HepG2 (cell line): ENCODE data around the gene MTMR1. TPM values are rescaled to one million over a fixed set of nuclear protein-coding genes. Genes with fewer than 3 reads are reported as not detected.

Source experiments
- ATAC-seq: fragments of 200-7000 bp; cut with Tn5 transposase; 3 replicates; pipeline ENCODE4 v1.9.1; 2020; ENCODE audit warnings: mild to moderate bottlenecking, moderate library complexity
- BruUV-seq: library from RNA; stranded (reverse); fragments of 400-500 nt; replicated peaks from 2 replicates; lab custom pipeline; 2021; lab: Mats Ljungman, UMichigan
- CTCF ChIA-PET: fragments of 300-600 bp; formaldehyde crosslinking; extraction: SDS; loops from one replicate; lab custom pipeline; 2021; ENCODE audit warnings: low total read pairs, inconsistent platforms, low intra/inter-chr PET ratio; lab: Yijun Ruan, JAX
- POLR2A ChIA-PET: fragments of 350-600 bp; sonication (Branson Sonifier 250); formaldehyde crosslinking; loops from one replicate; lab custom pipeline; 2020; ENCODE audit warnings: antibody characterized with exemption, inconsistent platforms; lab: Yijun Ruan, JAX
- DNase-seq: peaks from one replicate; pipeline ENCODE4 v3.0.0-alpha.2; 2015; ENCODE audit warnings: low spot score
- FAIRE-seq: peaks from 3 replicates; lab custom pipeline; 2011; peaks lifted over from hg19 to GRCh38; lab: Jason Lieb, UNC
- H2AFZ ChIP-seq: one replicate; pipeline ENCODE4 v1.6.1; 2011; ENCODE audit warnings: low read length, inconsistent platforms
- H3K27ac ChIP-seq: fragments of 300-600 bp; 3 replicates; pipeline ENCODE4 v1.8.0; 2011; ENCODE audit warnings: mixed run types, mild to moderate bottlenecking, mixed read lengths, low read length, inconsistent platforms; ENCODE audit not compliant: insufficient read depth; ENCODE audit errors: extremely low read length
- H3K27me3 ChIP-seq, 2 experiments: fragments of 200-600 bp in 1 of 2; 2 replicates in 1 of 2; 3 replicates in 1 of 2; pipeline versions ENCODE4 v1.6.0 to v1.8.0; 2011; ENCODE audit warnings: low read length in 2 of 2, mild to moderate bottlenecking in 2 of 2, moderate library complexity in 2 of 2, inconsistent platforms in 1 of 2; ENCODE audit not compliant: insufficient read depth in 2 of 2, control insufficient read depth in 1 of 2
- H3K36me3 ChIP-seq, 2 experiments: fragments of 200-600 bp in 1 of 2; replicated peaks in 1 of 2; 2 replicates in 1 of 2; 3 replicates in 1 of 2; pipeline versions ENCODE4 v1.5.1 to v1.8.0; 2011; ENCODE audit warnings: low read length in 2 of 2, inconsistent platforms in 1 of 2; ENCODE audit not compliant: insufficient read depth in 2 of 2, control insufficient read depth in 1 of 2
- H3K4me1 ChIP-seq: 2 replicates; pipeline ENCODE4 v1.5.1; 2012; ENCODE audit warnings: low read length, inconsistent platforms; ENCODE audit not compliant: insufficient read depth
- H3K4me2 ChIP-seq: 2 replicates; pipeline ENCODE4 v1.6.0; 2011; ENCODE audit warnings: low read depth, low read length, inconsistent platforms
- H3K4me3 ChIP-seq, 3 experiments: fragments of 200-600 bp in 1 of 3; sonication (generic), shearing (Covaris generic) in 1 of 3; replicated peaks in 1 of 3; 2 replicates each; pipeline ENCODE4 v1.5.1; 2011 to 2016; ENCODE audit warnings: low read length in 3 of 3, inconsistent platforms in 2 of 3, low read depth in 2 of 3, mild to moderate bottlenecking in 2 of 3, control low read depth in 1 of 3, mixed read lengths in 1 of 3; ENCODE audit not compliant: insufficient read depth in 1 of 3
- H3K79me2 ChIP-seq: one replicate; pipeline ENCODE4 v1.6.1; 2011; ENCODE audit warnings: low read length, inconsistent platforms; ENCODE audit not compliant: insufficient read depth
- H3K9ac ChIP-seq: 2 replicates; pipeline ENCODE4 v1.6.0; 2011; ENCODE audit warnings: mild to moderate bottlenecking, low read depth, low read length, inconsistent platforms; ENCODE audit not compliant: insufficient read depth
- H3K9me3 ChIP-seq: 2 replicates; pipeline ENCODE4 v1.5.1; 2012; ENCODE audit warnings: mild to moderate bottlenecking, low read length
- H4K20me1 ChIP-seq: 2 replicates; pipeline ENCODE4 v1.6.0; 2011; ENCODE audit warnings: inconsistent platforms, mild to moderate bottlenecking, low read length, moderate library complexity; ENCODE audit not compliant: insufficient read depth
- BRD4 ChIP-seq: sonication (generic); formaldehyde crosslinking; IDR thresholded peaks from 2 replicates; pipeline ENCODE4 v1.4.0; 2020; ENCODE audit warnings: missing genetic modification reagents
- GFI1 ChIP-seq: sonication (generic); formaldehyde crosslinking; IDR thresholded peaks from 2 replicates; pipeline ENCODE4 v1.5.0; 2020; ENCODE audit warnings: missing genetic modification reagents, mild to moderate bottlenecking, borderline replicate concordance
- IKZF1 ChIP-seq: fragments of 450-650 bp; IDR thresholded peaks from 2 replicates; pipeline ENCODE4 v1.7.1; 2016
- JUNB ChIP-seq: sonication (generic); formaldehyde crosslinking; IDR thresholded peaks from 2 replicates; pipeline ENCODE4 v1.8.0; 2022; ENCODE audit warnings: missing genetic modification reagents, mild to moderate bottlenecking, borderline replicate concordance
- LCORL ChIP-seq, 2 experiments: fragments of 450-650 bp in 1 of 2; sonication (generic) in 1 of 2; formaldehyde crosslinking in 1 of 2; IDR thresholded peaks; 2 replicates each; pipeline versions ENCODE4 v1.5.0 to v1.6.1; 2017 to 2020; ENCODE audit warnings: antibody characterized with exemption in 1 of 2, missing genetic modification reagents in 1 of 2
- PAWR ChIP-seq: sonication (generic); formaldehyde crosslinking; IDR thresholded peaks from 2 replicates; pipeline ENCODE4 v1.4.0; 2020; ENCODE audit warnings: missing genetic modification reagents, mild to moderate bottlenecking, borderline replicate concordance
- RFX5 ChIP-seq: IDR thresholded peaks from 2 replicates; pipeline ENCODE4 v1.6.1; 2011; ENCODE audit warnings: low read depth, low read length, improper control_type of control experiment
- ZKSCAN8 ChIP-seq: IDR thresholded peaks from 2 replicates; pipeline ENCODE4 v1.6.1; 2016; ENCODE audit warnings: borderline replicate concordance, missing genetic modification reagents, missing compliant biosample characterization
- ZNF564 ChIP-seq: sonication (generic); formaldehyde crosslinking; IDR thresholded peaks from 2 replicates; pipeline ENCODE4 v1.8.1; 2023; ENCODE audit warnings: mild to moderate bottlenecking, missing genetic modification reagents
- ZNF709 ChIP-seq: sonication (generic); formaldehyde crosslinking; IDR thresholded peaks from 2 replicates; pipeline ENCODE4 v1.5.0; 2020; ENCODE audit warnings: mild to moderate bottlenecking, missing genetic modification reagents
- ZNF777 ChIP-seq: sonication (generic); formaldehyde crosslinking; IDR thresholded peaks from 2 replicates; pipeline ENCODE4 v1.4.0; 2020; ENCODE audit warnings: missing genetic modification reagents
- WGBS: methylation state at CpG from one replicate; pipeline ENCODE4 v1.1.6; 2017; ENCODE audit warnings: low lambda C conversion rate; 5-methylcytosine and 5-hydroxymethylcytosine counted together
- in situ Hi-C: cut with HindIII; loops from 2 replicates; pipeline ENCODE4 v1.10.0; 2017; ENCODE audit warnings: low pct_unique_long_range_greater_than_20kb; ENCODE audit not compliant: extremely low pct_ligation_motif_present
- intact Hi-C: fragments of 100-400 bp; cut with micrococcal nuclease; formaldehyde crosslinking; loops from one replicate; pipeline ENCODE4 v1.10.0; 2022; ENCODE audit not compliant: unreplicated experiment
- polyA plus RNA-seq, 8 experiments: library from polyadenylated mRNA; depleted of rRNA in 3 of 8; stranded (reverse) in 7 of 8; unstranded in 1 of 8; fragments of >200 nt; fragmentation: Illumina TruSeq in 4 of 8; extraction: Trizol in 4 of 8; gene quantifications; 2 replicates each; pipeline versions ENCODE4 v1.2.1 to v1.2.3, GENCODE V29; 2011 to 2016; ENCODE audit warnings: low read depth in 4 of 8, missing spikeins in 1 of 8, mixed read lengths in 1 of 8; ENCODE audit not compliant: insufficient read depth in 1 of 8
- total RNA-seq, 5 experiments: library from RNA; depleted of rRNA; stranded (reverse); fragments of >200 nt; fragmentation: Illumina TruSeq; extraction: Trizol; gene quantifications; 2 replicates each; pipeline ENCODE4 v1.2.3, GENCODE V29; 2016; ENCODE audit warnings: low read depth in 1 of 5
- TF ChIP-seq, protein P1 (sequence below): sonication (generic); formaldehyde crosslinking; IDR thresholded peaks from 2 replicates; pipeline ENCODE4 v1.4.0; 2020; ENCODE audit warnings: mild to moderate bottlenecking, missing genetic modification reagents
- TF ChIP-seq, protein P2 (sequence below): IDR thresholded peaks from 2 replicates; pipeline ENCODE4 v1.6.1; 2016; ENCODE audit warnings: low read depth, missing genetic modification reagents, missing compliant biosample characterization

Gene MTMR1
- total and polyA plus RNA-seq, 2 of the 13 experiments (the other 11 are each of a cell fraction or from before 2014, with no cell fraction given) = 8.9 to 11.1 TPM

DNA sequence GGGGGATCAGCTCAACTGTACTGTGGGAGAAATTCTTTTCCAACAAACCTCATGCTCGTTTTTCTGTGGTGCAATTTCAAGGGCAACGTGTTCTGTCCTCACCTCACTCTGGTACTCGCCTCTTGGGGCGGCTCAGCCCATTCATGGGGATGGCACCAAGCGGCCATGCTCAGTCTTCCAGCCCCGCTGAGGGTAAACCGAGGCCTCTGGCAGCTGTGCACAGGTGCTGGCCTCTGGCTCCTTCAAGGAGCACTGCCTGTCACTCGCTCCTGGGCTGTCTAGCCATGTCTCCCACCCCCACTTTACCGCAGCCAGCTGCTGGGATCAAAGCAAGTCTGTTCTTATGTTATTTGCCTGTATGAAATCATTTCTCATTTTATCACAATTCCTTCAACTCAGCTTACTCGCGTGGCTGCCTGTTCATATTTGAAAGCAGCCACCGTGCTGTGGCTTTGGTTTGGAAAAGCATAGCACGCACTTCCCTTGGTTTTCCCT lies 70.2 kb downstream of the MTMR1 start:
- ATAC-seq = no peak
- WGBS = 97% methylated on average over 12 of the region's 13 CpGs
- POLR2A ChIA-PET = no interaction called here
- no peaks in the 10 kb centered on the region; a peak in 1 of 5 replicates for H3K36me3 ChIP-seq
- in situ Hi-C loops = no loop called here
- FAIRE-seq = no peak
- no peak overlapping the region for H3K27ac ChIP-seq
- no peak for DNase-seq
- intact Hi-C loops = no loop called here
- CTCF ChIA-PET = no interaction called here
- H3K79me2 ChIP-seq = no peaks in the 10 kb centered on the region
- H3K9ac ChIP-seq = no peak overlapping the region
- no peak overlapping the region for H3K4me2 ChIP-seq
- H4K20me1 ChIP-seq = no peaks in the 10 kb centered on the region
- H3K9me3 ChIP-seq = no peaks in the 10 kb centered on the region
- no peak overlapping the region for H2AFZ ChIP-seq
- TF ChIP-seq ZNF709 (CRISPR knock-in tag) (no peak), JUNB (CRISPR knock-in tag) (no peak)
- H3K4me1 ChIP-seq = no peaks in the 10 kb centered on the region
- H3K27me3 ChIP-seq = no peaks in the 10 kb centered on the region
- no peak overlapping the region for H3K4me3 ChIP-seq
- no TSS peak for BruUV-seq

DNA sequence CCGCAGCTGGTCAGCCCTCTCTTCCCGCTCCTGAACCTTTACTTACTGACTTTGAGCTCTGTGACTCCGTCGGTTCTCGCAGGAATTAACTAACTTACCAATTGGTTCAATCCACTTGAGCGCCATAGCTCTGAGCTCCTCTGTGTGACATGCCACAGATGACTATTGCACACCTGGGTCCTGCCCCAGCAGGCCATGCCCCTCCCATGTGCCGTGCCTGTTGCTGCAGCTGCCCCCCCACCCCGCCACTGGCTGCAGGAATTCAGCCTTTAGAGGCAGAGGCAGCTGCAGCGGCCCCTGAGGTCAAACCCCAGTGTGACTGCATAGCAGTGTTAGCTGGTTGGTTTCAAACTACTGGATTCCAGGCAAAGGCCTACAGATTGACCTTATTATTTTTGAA lies 70.6 kb downstream of the MTMR1 start:
- Histone ChIP-seq H3K4me1 (no peaks in the 10 kb centered on the region), H3K36me3 (no peaks in the 10 kb centered on the region; a peak in 1 of 5 replicates), H3K27me3 (no peaks in the 10 kb centered on the region), H2AFZ (no peak overlapping the region), H3K4me2 (no peak overlapping the region), H3K27ac (no peak overlapping the region), H3K9me3 (no peaks in the 10 kb centered on the region), H3K4me3 (no peak overlapping the region), H3K79me2 (no peaks in the 10 kb centered on the region), H3K9ac (no peak overlapping the region), H4K20me1 (no peaks in the 10 kb centered on the region)
- no peak for ATAC-seq
- WGBS = 96% methylated on average over 6 of the region's 9 CpGs
- CTCF ChIA-PET = no interaction called here
- FAIRE-seq = no peak
- in situ Hi-C loops (no loop called here), intact Hi-C loops (no loop called here)
- no TSS peak for BruUV-seq
- POLR2A ChIA-PET = no interaction called here
- DNase-seq = no peak
- TF ChIP-seq ZKSCAN8 (CRISPR knock-in tag) (no peak), ZNF564 (CRISPR knock-in tag) (no peak), IKZF1 (no peak), GFI1 (CRISPR knock-in tag) (no peak), PAWR (CRISPR knock-in tag) (no peak), BRD4 (CRISPR knock-in tag) (no peak), LCORL (IDR thresholded peaks at IDR 0.05) (no peak), LCORL (CRISPR knock-in tag; IDR thresholded peaks at IDR 0.05) (no peak), RFX5 (no peak), ZNF777 (CRISPR knock-in tag) (no peak)
- TF ChIP-seq, protein P1, sequence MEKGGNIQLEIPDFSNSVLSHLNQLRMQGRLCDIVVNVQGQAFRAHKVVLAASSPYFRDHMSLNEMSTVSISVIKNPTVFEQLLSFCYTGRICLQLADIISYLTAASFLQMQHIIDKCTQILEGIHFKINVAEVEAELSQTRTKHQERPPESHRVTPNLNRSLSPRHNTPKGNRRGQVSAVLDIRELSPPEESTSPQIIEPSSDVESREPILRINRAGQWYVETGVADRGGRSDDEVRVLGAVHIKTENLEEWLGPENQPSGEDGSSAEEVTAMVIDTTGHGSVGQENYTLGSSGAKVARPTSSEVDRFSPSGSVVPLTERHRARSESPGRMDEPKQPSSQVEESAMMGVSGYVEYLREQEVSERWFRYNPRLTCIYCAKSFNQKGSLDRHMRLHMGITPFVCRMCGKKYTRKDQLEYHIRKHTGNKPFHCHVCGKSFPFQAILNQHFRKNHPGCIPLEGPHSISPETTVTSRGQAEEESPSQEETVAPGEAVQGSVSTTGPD (CRISPR knock-in tag) = no peak
- TF ChIP-seq, protein P2, sequence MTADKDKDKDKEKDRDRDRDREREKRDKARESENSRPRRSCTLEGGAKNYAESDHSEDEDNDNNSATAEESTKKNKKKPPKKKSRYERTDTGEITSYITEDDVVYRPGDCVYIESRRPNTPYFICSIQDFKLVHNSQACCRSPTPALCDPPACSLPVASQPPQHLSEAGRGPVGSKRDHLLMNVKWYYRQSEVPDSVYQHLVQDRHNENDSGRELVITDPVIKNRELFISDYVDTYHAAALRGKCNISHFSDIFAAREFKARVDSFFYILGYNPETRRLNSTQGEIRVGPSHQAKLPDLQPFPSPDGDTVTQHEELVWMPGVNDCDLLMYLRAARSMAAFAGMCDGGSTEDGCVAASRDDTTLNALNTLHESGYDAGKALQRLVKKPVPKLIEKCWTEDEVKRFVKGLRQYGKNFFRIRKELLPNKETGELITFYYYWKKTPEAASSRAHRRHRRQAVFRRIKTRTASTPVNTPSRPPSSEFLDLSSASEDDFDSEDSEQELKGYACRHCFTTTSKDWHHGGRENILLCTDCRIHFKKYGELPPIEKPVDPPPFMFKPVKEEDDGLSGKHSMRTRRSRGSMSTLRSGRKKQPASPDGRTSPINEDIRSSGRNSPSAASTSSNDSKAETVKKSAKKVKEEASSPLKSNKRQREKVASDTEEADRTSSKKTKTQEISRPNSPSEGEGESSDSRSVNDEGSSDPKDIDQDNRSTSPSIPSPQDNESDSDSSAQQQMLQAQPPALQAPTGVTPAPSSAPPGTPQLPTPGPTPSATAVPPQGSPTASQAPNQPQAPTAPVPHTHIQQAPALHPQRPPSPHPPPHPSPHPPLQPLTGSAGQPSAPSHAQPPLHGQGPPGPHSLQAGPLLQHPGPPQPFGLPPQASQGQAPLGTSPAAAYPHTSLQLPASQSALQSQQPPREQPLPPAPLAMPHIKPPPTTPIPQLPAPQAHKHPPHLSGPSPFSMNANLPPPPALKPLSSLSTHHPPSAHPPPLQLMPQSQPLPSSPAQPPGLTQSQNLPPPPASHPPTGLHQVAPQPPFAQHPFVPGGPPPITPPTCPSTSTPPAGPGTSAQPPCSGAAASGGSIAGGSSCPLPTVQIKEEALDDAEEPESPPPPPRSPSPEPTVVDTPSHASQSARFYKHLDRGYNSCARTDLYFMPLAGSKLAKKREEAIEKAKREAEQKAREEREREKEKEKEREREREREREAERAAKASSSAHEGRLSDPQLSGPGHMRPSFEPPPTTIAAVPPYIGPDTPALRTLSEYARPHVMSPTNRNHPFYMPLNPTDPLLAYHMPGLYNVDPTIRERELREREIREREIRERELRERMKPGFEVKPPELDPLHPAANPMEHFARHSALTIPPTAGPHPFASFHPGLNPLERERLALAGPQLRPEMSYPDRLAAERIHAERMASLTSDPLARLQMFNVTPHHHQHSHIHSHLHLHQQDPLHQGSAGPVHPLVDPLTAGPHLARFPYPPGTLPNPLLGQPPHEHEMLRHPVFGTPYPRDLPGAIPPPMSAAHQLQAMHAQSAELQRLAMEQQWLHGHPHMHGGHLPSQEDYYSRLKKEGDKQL (CRISPR knock-in tag) = no peak
